Measurements from ENCODE around the gene DUOX1. TPM values are rescaled to one million over a fixed set of nuclear protein-coding genes. Genes with fewer than 3 reads are reported as not detected.

Gene DUOX1
- total RNA-seq, 1 donor from 2014 or later: not detected

DNA sequence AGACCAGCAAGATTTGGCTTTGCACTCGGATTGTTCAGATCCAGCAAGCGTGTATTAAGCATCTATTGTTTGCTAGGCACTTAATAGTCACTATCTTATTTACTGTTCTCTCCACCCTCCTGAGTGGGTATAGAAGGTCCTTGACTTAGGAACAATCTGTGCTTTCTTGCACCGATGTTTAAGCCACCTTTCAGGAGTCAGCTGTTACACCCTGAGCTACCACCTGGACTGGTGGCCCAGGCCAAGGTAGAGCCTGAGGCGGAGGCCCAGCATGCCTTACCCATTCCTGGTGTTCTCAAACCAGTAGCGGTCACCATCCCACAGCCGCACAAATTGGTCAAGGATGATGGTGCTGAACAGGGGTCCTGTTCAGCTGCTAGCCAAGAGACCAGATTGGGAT is 10.0 kb downstream of the DUOX1 start:
- DNase-seq (ENCODE audit: low spot score in 2 of 2) (no peak), FAIRE-seq (no peak)

DNA sequence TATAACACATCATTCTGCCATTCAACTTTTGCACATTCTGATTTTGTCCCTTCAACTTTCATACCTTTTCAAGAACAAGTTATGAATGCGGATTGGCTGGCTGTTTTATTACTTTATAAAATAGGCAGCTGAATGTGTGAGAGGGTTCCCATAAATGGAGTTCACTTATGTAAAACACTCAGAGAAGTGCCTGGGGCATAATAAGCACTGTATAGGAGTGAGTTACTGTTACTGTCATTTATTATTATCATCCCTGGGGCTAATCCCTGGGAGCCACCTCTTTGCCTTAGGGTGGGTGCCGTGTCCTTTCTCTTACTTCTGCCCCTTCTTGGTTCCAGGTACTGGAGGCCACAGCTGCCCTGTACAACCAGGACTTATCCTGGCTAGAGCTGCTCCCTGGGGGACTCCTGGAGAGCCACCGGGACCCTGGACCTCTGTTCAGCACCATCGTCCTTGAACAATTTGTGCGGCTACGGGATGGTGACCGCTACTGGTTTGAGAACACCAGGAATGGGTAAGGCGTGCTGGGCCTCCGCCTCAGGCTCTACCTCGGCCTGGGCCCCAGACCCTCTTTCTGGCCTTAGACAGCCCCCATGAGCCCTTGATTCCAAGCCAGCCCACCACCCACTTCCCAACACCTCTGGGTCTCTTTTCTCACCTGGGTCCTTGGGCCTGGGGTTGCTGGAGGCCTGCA is 10.9 kb downstream of the DUOX1 start:
- no peak for DNase-seq (ENCODE audit: low spot score in 2 of 2)
- no peak for FAIRE-seq

DNA sequence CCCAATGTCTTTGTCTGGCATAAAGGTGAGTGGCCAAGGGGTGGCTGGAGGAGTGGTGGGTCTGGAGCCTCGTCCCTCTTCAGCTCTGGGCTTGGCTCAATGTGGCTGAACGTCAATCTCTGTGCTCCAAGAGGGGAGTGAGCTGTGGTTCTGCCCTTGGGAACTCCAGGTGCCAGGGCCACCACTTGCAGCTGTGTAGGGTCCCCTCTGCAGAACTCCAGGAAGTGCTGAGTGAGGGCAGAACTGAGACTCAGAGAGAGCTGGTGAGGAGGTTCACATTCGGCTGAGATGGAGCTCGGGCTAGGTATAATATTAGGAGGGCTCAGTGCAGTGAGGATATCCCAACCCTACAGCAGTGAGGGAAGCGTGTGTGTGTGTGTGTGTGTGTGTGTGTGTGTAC is 11.6 kb downstream of the DUOX1 start:
- FAIRE-seq: no peak

DNA sequence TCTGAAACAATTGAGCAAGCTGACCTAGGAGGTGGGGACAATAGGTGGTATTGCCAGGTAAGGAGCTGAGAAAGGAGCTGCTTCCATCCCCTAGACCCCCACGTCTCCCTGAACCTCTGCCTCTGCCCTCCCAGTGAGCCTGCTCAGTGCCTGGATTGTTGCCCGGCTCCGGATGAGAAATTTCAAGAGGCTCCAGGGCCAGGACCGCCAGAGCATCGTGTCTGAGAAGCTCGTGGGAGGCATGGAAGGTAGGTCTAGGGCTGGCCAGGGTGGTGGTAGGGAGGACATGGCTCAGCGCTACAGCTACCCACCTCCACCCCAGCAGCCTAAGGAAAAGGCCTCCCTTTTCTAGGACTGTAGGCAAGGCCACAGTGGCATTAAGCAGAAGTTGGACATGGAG is 13.3 kb downstream of the DUOX1 start:
- FAIRE-seq (no peak), DNase-seq (ENCODE audit: low spot score in 2 of 2) (no peak)

More for the DNA sequence above, 11.6 kb downstream of the DUOX1 start:
- no peak for DNase-seq (ENCODE audit: low spot score in 2 of 2)

DNA sequence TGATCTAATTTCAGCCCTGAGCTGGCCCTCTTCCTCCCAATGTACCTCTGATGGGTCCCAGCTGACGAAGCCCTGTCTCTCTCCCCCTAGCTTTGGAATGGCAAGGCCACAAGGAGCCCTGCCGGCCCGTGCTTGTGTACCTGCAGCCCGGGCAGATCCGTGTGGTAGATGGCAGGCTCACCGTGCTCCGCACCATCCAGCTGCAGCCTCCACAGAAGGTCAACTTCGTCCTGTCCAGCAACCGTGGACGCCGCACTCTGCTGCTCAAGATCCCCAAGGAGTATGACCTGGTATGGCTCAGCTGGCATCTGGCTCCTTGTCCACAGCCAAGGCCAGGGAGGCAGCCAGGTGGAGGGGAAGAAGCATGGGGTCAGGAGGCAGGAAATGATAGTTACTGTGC is 14.2 kb downstream of the DUOX1 start:
- FAIRE-seq: no peak
- no peak for DNase-seq (ENCODE audit: low spot score in 2 of 2)

DNA sequence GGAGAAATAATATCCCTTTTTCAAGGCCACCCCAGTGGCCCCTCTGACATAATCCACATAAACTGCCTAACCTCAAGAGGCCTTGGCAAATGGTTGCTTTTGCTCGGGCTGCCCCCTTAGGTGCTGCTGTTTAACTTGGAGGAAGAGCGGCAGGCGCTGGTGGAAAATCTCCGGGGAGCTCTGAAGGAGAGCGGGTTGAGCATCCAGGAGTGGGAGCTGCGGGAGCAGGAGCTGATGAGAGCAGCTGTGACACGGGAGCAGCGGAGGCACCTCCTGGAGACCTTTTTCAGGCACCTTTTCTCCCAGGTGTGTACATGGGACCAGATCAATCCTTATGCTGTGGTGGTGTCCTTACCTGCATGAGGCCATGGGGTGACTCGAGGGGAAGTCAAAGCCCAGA is 15.0 kb downstream of the DUOX1 start:
- FAIRE-seq: no peak

DNA sequence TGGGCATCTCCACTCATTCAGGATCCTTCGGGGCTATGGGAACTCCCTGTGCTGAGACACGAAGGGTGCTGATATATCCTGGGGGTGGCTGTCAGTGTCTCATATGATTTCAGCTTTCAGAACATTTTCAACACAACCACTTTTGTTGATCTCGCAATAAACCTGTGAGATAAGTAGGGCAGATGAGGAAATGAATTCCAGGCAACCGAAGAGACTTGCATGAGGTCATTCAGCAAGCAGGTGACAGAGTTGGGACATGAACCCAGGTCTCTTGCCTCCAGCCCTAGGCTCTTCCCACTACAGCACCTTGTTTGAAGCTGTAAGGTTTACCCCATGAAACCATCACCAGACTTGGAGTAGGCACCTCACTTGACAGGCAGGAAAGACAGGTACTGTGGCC is 16.6 kb downstream of the DUOX1 start:
- FAIRE-seq: no peak
- no peak for DNase-seq (ENCODE audit: low spot score in 2 of 2)

More for the DNA sequence above, 15.0 kb downstream of the DUOX1 start:
- no peak for DNase-seq (ENCODE audit: low spot score in 2 of 2)

DNA sequence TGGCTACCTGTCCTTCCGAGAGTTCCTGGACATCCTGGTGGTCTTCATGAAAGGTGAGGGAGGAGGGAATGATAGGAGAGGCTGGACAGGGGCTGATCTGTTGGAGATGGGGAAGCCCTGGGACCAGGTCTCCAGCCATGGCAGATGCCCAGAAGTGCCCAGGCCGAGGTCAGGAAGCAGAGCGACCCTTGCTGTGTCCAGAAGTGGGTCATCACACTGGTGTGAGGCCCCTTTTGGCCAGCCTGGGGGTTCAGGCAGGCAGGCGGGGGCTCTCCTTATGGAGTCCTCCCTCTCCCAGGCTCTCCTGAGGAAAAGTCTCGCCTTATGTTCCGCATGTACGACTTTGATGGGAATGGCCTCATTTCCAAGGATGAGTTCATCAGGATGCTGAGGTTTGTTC is 17.8 kb downstream of the DUOX1 start:
- DNase-seq (ENCODE audit: low spot score in 2 of 2) (no peak), FAIRE-seq (no peak)

DNA sequence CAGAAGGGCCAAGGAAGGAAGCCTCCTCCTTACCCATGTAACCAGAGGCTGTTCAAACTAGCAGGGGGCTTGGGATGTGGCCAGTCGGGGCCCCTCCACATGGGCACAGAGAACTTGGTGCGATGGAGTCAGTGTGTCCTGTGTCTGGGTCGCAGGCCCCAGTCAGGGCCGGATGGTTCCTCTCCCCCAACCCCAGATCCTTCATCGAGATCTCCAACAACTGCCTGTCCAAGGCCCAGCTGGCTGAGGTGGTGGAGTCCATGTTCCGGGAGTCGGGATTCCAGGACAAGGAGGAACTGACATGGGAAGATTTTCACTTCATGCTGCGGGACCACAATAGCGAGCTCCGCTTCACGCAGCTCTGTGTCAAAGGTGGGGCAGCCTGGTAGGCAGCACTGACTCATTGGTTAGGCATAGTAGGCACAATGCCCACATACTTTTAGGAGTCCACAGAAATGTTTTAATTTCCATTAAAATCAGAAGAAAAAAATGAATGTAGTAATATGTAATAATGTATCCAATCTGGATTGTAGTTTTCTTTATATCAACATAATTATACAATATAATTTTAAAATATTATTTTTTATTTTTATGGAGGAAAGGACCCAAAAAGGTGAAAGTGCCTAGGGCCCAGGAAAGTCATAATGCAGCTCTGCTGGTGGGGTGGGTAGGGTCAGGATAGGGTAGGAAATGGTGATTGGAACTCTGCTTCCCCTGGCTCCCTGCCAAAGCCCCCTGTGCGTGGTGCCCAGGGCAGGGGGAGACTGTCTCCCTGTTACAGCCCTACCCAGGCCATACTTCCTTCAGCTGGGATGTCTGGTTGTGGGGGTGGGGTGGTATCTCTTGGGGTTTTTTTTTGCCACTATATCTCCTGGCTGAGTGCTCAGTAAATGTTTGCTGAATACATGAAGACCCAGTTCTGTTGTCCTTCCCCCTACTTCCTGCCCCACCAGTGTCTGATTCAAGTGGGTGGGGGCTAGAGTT is 18.6 kb downstream of the DUOX1 start:
- DNase-seq (ENCODE audit: low spot score in 2 of 2) (no peak), FAIRE-seq (no peak)

DNA sequence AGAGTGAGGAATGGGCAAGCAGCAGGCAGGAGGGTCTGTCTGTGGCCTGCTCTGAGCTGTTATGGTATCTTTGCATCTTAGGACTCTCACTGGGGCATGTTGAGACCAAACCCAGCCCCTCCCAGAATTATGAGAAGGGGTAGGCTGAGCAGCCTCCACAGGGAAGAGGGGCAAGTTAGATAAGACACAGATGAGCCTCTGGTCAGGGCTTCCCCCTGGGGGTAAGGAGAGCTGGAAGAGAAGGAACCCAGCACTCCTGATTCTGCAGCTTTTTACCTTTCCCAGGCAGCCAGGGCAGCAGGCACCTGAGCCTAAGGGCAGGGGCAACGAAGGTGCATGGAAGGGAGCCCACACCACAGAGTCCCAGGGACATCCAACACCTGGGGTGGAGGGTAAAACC is 19.3 kb downstream of the DUOX1 start:
- FAIRE-seq: no peak
- DNase-seq (ENCODE audit: low spot score in 2 of 2): no peak

DNA sequence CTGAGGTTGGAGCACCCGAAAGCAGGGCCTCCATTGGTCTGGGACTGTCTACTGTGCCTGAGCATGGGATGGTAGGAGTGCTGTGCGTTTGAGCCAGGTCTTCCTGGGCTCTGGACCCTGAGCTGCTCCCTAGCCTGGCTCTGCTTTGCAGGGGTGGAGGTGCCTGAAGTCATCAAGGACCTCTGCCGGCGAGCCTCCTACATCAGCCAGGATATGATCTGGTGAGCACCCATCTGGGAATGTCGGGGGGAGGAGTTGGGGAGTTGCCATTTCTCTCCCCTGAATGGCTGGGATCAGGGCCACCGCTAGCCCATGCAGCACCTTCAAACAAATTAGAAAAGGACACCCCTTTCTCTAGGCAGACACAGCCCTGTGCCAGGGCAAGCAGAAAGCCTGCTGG is 20.7 kb downstream of the DUOX1 start:
- DNase-seq (ENCODE audit: low spot score in 2 of 2): no peak
- no peak for FAIRE-seq

DNA sequence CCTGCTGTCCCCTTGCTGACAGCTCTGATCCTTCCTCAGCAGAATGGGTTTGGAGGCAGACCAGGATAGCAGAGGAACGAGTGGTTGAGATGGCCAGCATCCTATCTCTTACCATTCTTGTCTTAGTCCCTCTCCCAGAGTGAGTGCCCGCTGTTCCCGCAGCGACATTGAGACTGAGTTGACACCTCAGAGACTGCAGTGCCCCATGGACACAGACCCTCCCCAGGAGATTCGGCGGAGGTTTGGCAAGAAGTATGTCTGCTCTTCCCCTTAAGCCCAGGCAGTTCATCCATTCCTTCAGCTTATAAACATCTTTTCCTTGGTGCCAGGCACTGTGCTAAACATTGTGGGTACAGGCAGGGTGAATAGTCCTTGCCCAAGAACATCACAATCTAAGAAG is 21.2 kb downstream of the DUOX1 start:
- FAIRE-seq (no peak), DNase-seq (ENCODE audit: low spot score in 2 of 2) (no peak)

DNA sequence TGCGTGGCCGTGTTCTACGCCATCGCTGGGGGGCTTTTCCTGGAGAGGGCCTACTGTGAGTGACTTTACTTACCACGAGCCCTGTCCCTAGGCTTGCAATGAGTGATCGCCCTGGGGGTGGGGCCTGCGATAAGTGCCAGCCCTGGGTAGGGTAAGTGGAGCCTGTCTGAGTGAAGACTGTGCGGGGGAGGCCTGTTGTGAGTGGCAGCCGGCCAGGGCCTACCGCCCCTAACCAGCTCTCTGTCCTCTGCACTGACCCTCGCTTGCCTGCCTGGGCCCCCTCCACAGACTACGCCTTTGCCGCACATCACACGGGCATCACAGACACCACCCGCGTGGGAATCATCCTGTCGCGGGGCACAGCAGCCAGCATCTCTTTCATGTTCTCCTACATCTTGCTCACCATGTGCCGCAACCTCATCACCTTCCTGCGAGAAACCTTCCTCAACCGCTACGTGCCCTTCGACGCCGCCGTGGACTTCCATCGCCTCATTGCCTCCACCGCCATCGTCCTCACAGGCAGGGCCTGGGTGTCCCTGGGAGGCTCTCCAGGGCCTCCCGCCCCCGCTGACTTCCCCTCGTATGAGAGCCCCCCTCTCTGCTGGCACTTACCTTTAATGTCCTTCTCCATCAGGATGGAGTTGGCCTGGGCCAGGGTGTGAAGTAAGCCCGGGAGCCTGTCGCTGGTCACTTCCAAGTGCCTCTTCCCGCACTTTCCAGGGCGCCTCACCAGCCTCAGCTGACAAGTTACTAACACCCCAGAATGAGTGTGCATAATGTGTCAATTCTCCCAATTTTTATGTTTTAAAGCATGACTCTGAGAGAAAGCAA is 22.4 kb downstream of the DUOX1 start:
- FAIRE-seq: no peak
- no peak for DNase-seq (ENCODE audit: low spot score in 2 of 2)

DNA sequence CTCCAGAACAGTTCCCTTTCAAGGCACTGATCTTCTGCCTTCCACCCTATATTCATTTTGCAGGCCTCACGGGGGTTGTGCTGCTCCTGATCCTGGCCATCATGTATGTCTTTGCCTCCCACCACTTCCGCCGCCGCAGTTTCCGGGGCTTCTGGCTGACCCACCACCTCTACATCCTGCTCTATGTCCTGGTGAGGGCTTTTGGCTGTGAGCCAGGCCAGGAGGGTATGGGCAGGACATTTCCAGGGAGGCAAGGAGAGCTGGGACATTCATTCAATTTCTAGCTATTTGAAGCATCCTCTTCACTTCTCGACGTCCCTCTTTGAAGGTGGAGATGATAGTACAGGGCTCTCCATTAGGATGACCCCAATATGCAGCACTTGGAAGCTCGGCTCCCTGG is 25.9 kb downstream of the DUOX1 start:
- FAIRE-seq: no peak
- DNase-seq (ENCODE audit: low spot score in 2 of 2): no peak

DNA sequence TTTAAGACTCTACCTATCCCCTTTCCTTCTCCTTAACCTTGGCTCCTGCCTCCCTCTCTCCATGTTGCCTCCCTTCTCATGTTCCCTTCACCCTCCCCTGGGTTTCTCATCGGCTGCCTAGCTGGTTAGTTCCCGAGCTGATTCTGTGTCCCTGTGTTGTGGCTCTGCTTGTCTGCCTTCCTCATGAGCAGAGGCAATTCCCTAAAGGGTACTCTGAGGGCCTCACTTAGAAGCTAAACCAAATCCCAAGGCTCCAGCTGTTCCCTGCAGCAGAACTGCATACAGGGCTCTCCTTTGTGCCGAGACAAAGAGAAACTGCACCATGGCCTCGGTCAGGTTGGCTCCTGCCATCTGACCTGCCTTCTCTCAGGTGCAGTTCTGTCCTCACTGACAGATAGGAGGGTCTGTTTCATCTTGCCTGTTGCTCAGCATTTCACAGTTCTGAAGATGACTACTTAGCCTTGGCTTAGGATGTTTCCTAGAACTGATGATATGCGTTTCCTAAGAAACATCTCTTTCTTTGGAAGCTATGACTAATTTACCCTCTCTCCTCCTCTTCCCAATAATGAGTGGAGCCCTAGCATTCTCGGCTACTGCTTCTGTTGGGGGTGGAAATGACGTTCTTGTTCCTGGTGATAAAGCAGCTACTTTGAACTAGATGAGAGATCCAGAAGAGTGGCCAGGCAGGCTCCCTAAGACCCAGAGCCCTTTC is 27.1 kb downstream of the DUOX1 start:
- FAIRE-seq: no peak

DNA sequence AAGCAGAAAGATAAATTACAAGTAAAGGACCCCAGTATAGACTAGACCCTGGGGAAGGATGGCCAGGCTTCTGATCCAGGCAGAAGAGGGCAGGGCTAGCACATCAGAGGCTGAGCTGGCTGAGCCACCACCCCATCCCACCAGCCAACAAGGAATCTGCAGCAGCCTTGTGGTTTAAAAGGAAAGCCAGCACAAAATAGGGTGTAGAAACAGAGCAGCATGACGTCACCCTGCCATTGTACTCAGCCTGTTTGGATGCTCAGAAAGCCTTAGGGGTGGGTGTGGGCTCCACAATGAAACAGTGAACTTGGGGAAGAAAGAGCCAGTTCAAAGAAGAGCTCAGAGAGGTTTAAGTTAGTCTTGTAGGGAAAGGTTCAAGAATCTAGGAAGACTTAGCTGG is 28.2 kb downstream of the DUOX1 start:
- DNase-seq (ENCODE audit: low spot score in 2 of 2) (peak; percentile 47 to 57), FAIRE-seq (no peak)

More for the DNA sequence above, 27.1 kb downstream of the DUOX1 start:
- DNase-seq (ENCODE audit: low spot score in 2 of 2): no peak

DNA sequence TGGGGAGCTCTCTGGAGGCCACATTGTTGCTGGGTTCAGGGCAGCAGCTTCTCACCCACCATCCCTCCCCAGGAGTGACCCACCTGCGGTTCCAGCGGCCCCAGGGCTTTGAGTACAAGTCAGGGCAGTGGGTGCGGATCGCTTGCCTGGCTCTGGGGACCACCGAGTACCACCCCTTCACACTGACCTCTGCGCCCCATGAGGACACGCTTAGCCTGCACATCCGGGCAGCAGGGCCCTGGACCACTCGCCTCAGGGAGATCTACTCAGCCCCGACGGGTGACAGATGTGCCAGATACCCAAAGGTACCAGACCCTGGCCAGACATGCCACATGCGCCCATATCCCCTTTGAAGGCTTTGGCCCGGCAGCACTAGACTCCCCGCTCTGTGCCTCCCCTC is 31.9 kb downstream of the DUOX1 start:
- no peak for FAIRE-seq
- DNase-seq (ENCODE audit: low spot score in 2 of 2): no peak

DNA sequence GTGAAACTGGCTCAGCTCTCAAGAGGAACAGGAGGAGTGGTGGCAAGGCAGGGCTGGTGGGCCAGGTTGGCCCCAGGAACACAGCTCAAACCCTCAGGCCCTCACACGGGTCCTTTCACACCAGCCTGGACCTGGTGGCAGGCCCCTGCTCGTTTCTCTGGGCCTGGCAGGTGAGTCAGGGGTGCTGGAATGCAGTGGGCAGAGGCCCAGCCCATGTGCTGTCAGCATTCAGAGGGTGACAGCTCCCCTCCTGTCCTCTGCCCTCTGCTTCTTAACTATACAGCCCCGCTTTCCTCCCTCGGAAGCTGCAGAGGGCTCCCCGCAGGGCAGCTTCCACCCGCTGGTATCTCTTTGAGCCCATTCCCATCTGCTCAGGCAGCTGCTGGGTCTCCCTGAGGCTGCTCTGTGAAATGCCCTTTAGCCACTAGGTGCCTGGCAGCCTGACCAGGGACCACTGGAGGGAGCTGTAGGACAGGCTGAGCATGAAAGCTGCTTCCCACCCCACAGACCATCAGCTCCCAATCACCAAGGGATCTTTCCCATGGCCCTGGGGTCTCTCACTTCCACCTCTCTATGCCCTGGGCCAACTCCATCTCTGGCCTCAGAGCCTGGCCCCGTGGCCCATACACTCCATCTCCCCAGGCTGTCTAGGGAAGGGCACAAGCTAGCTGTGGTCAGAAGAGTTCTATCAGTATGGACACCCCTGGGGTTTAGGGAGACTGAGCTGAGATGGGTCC is 33.1 kb downstream of the DUOX1 start:
- FAIRE-seq: no peak
- peak; percentile 78 to 92 for DNase-seq (ENCODE audit: low spot score in 2 of 2)

DNA sequence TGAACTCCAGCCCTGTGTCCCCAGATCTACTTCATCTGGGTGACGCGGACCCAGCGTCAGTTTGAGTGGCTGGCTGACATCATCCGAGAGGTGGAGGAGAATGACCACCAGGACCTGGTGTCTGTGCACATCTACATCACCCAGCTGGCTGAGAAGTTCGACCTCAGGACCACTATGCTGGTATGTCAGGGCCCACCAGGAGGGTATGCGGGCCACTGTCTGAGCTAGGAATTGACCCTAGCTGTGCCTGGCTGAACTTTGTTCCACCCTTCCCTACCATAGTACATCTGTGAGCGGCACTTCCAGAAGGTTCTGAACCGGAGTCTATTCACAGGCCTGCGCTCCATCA is 33.7 kb downstream of the DUOX1 start:
- DNase-seq (ENCODE audit: low spot score in 2 of 2): no peak

DNA sequence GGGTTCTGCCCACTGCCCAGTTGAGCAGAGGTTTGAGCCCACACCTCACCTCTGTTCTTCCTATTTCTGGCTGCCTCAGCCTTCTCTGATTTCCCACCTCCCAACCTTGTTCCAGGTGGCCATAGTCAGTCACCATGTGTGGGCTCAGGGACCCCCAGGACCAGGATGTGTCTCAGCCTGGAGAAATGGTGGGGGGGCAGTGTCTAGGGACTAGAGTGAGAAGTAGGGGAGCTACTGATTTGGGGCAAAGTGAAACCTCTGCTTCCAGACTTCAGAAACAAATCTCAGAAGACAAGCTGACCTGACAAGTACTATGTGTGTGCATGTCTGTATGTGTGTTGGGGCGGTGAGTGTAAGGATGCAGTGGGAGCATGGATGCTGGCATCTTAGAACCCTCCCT is 35.1 kb downstream of the DUOX1 start:
- FAIRE-seq (no peak), DNase-seq (ENCODE audit: low spot score in 2 of 2) (no peak)

More for the DNA sequence above, 33.7 kb downstream of the DUOX1 start:
- no peak for FAIRE-seq

Data from frontal cortex (tissue), 4 donors.